Heart left ventricle (tissue), 13 donors: ENCODE measurements around the gene FSD2.

Experiments
- CTCF ChIP-seq, 12 donors: fragments of 200-600 bp; sonication (generic) in 4 of 12; IDR thresholded peaks; one replicate each; pipeline versions ENCODE4 v1.5.0 to v1.8.0; 2018 to 2022; ENCODE audit warnings: antibody characterized with exemption in 12 of 12, mild to moderate bottlenecking in 5 of 12
- POLR2A ChIP-seq, 2 donors: fragments of 450-650 bp; IDR thresholded peaks; one replicate each; pipeline ENCODE4 v1.6.1; 2017; ENCODE audit warnings: antibody characterized with exemption in 2 of 2, mild to moderate bottlenecking in 2 of 2, moderate library complexity in 2 of 2
- donor health status: ischemic (EF 13 %, LVEDD 7.1; RV severe dilation, severe dysfunction).
- donor health status: DM: no; HTN: yes; CAD: no.
- donor health status: DM: no; HTN: no; CAD: no.
- donor health status: ischemic (EF 25% LVEDD 6.9; RV normal size, moderate dysfunction).
- donor health status: ischemic (EF 25% LVEDD 5.7; RV mildly dilated, moderate dysfunction).
- donor health status: ischemic (EF 35%, LVEDD 5.7; RV mildly dilated, moderate dysfunction).
- donor health status: nonischemic (EF 11% LVEDD 7.7; RV severe dilation, severe dysfunction).
- donor health status: DM: yes; HTN: yes; CAD: no.
- donor health status: PGD.
- donor health status: ischemic (EF 29% LVEDD 5.4; RV normal size, mild dysfunction).
- donor health status: nonischemic (EF 23%, LVEDD 6.1; RV moderate dilation, normal function).

GRCh38 chr15:82748315-82748714 is 57.6 kb downstream of the FSD2 start:
- TF ChIP-seq POLR2A (IDR thresholded peaks at IDR 0.05) (no peak), CTCF (IDR thresholded peaks at IDR 0.05) (no peak)
